WTC11 (cell line): Measurements from ENCODE around the gene PLXDC2.

ENCODE experiments used
- CREM ChIP-seq: sonication (generic); formaldehyde crosslinking; IDR thresholded peaks from 2 replicates; pipeline ENCODE4 v1.8.1; 2022; ENCODE audit warnings: mild to moderate bottlenecking, missing genetic modification reagents, moderate library complexity
- CTCF ChIP-seq: fragments of 200-600 bp; IDR thresholded peaks from 2 replicates; pipeline ENCODE4 v1.8.0; 2022; ENCODE audit warnings: antibody characterized with exemption
- ELF4 ChIP-seq: sonication (generic); formaldehyde crosslinking; IDR thresholded peaks from 2 replicates; pipeline ENCODE4 v1.8.1; 2022; ENCODE audit warnings: low read depth, mild to moderate bottlenecking, moderate library complexity, missing genetic modification reagents
- ESRRA ChIP-seq: sonication (generic); formaldehyde crosslinking; IDR thresholded peaks from 2 replicates; pipeline ENCODE4 v1.8.1; 2022; ENCODE audit warnings: mild to moderate bottlenecking, missing genetic modification reagents, borderline replicate concordance
- MAX ChIP-seq: sonication (generic); formaldehyde crosslinking; IDR thresholded peaks from 2 replicates; pipeline ENCODE4 v1.8.0; 2022; ENCODE audit warnings: mild to moderate bottlenecking, missing genetic modification reagents
- PRDM15 ChIP-seq: sonication (generic); formaldehyde crosslinking; IDR thresholded peaks from 2 replicates; pipeline ENCODE4 v1.8.0; 2022; ENCODE audit warnings: missing genetic modification reagents
- SP1 ChIP-seq: sonication (generic); formaldehyde crosslinking; conservative IDR thresholded peaks from 2 replicates; pipeline ENCODE4 v1.8.1; 2022; ENCODE audit warnings: missing genetic modification reagents
- USF1 ChIP-seq: sonication (generic); formaldehyde crosslinking; IDR thresholded peaks from 2 replicates; pipeline ENCODE4 v1.8.0; 2022; ENCODE audit warnings: mild to moderate bottlenecking, missing genetic modification reagents
- ZNF512 ChIP-seq: sonication (generic); formaldehyde crosslinking; IDR thresholded peaks from 2 replicates; pipeline ENCODE4 v1.8.1; 2022; ENCODE audit warnings: missing genetic modification reagents, borderline replicate concordance

- TF ChIP-seq CTCF: no peak
- TF ChIP-seq ESRRA (CRISPR knock-in tag): no peak
- TF ChIP-seq CREM (CRISPR knock-in tag): no peak
- TF ChIP-seq ZNF512 (CRISPR knock-in tag): no peak
- TF ChIP-seq SP1 (CRISPR knock-in tag): no peak
- no peak for TF ChIP-seq MAX
- no peak for TF ChIP-seq USF1 (CRISPR knock-in tag)
- no peak for TF ChIP-seq ELF4 (CRISPR knock-in tag)
- no peak for TF ChIP-seq PRDM15
These were observed 25.2 kb upstream of the PLXDC2 start for GRCh38 chr10:19791032-19791431.
